ENCODE measurements around the gene KIF3A. TPM values are rescaled to one million over a fixed set of nuclear protein-coding genes. Genes with fewer than 3 reads are reported as not detected.

The KIF3A gene
- total and polyA plus RNA-seq, 11 donors, result 5.8 to 19.3 (median 10.1) TPM

DNA sequence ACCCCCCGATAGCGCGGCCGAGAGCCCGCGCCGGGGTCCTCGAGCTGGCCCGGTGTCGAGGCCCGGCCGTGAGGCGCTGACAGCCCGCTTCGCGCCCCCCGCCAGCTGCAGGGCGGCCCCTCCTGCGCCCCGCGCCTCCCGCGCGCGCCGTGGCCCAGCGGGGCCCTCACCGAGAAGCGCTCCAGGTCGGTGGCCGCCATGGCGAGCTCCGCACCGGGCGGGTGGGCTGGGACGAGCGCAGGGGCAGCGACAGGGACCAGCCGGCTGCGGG is 39.5 kb upstream of the KIF3A start:
- TF ChIP-seq, protein P1, sequence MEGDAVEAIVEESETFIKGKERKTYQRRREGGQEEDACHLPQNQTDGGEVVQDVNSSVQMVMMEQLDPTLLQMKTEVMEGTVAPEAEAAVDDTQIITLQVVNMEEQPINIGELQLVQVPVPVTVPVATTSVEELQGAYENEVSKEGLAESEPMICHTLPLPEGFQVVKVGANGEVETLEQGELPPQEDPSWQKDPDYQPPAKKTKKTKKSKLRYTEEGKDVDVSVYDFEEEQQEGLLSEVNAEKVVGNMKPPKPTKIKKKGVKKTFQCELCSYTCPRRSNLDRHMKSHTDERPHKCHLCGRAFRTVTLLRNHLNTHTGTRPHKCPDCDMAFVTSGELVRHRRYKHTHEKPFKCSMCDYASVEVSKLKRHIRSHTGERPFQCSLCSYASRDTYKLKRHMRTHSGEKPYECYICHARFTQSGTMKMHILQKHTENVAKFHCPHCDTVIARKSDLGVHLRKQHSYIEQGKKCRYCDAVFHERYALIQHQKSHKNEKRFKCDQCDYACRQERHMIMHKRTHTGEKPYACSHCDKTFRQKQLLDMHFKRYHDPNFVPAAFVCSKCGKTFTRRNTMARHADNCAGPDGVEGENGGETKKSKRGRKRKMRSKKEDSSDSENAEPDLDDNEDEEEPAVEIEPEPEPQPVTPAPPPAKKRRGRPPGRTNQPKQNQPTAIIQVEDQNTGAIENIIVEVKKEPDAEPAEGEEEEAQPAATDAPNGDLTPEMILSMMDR (IDR thresholded peaks at IDR 0.05), result no peak
- no peak for TF ChIP-seq POLR2A (IDR thresholded peaks at IDR 0.05)
- DNase-seq, result peak in 1 of 5 donors; percentile 21
- peaks cover 0 to 4% (median 0%) of the 10 kb centered on the region in 9 donors for H3K27me3 ChIP-seq
- intact Hi-C loops (cut with DNase I), result loop anchor here in 3 of 10 donors (5.0 kb wide), 4 partner anchors 35 to 90 kb away; partner anchors contain the start of genes GDF9 (in 1 of the 3), KIF3A (in 1 of the 3), SOWAHA (in 1 of the 3) and UQCRQ (in 1 of the 3)
- H3K4me1 ChIP-seq, result peaks cover 0 to 57% (median 39%) of the 10 kb centered on the region in 12 donors
- peak overlapping the region; percentile 65 to 98 (median 90) for H3K4me3 ChIP-seq
- ATAC-seq, result peak in 1 of 4 donors; percentile 13
- WGBS, 4 donors, result 0 to 4% (median 1%) methylated on average over 10 to 40 of the region's 40 CpGs; no CpG with 5 or more reads in 1 of the 4 donors
- no peaks in the 10 kb centered on the region for H3K9me3 ChIP-seq
- H3K36me3 ChIP-seq, result no peaks in the 10 kb centered on the region
- peak overlapping the region; percentile 72 to 92 (median 86) for H3K27ac ChIP-seq

DNA sequence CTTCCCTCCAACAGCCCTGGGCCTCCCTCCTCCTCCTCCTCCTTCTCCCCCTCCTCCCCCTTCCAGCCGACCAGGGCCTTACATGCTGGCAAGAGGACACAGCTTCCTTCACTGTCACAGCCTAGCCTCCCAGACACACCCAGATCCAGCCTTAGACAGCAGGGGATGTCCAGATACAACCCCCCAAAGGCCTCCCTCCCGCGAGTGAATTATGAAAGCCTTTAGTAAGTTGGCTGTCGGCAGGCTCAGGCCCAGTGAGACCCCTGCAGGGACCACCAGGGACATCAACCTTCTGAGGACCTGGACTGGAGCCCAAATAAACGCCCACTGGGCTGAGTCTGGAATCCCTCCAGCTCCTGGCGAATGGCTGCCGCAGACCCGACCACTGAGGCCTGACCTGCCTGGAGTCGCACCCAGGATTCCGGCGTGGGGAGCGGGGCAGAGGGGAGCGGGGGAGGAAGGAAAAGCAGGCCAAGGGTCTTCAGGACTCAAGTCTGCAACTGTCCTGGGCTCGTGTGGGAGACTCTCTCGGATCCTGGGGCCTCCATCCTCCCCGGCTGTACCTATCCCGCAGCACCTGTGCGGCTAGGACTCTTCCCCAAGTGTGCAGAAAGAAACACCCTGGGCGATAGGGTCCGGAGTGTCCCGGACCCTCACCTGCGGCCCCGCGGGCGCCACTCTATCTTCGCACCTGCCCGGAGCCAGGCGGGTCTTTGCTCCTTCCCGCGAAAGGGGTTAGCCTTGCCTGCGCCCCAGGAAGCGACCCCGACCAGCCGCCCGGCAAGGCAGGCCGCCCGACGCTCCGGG is 39.0 kb upstream of the KIF3A start:
- DNase-seq (peak in 4 of 5 donors; percentile 55 to 60 (median 58)), ATAC-seq (peak; percentile 22 to 67 (median 48))
- Histone ChIP-seq H3K9me3 (no peaks in the 10 kb centered on the region), H3K4me3 (peak overlapping the region; percentile 65 to 98 (median 90)), H3K36me3 (no peaks in the 10 kb centered on the region), H3K4me1 (peaks cover 0 to 63% (median 44%) of the 10 kb centered on the region in 12 donors), H3K27ac (peak overlapping the region; percentile 72 to 92 (median 86)), H3K27me3 (peaks cover 0 to 4% (median 0%) of the 10 kb centered on the region in 9 donors)
- TF ChIP-seq, protein P1 (IDR thresholded peaks at IDR 0.05), result peak in 1 of 12 donors; percentile 3
- no peak for TF ChIP-seq POLR2A (IDR thresholded peaks at IDR 0.05)
- intact Hi-C loops (cut with DNase I), result loop anchor here in 3 of 10 donors (5.0 kb wide), 4 partner anchors 36 to 91 kb away; partner anchors contain the start of genes GDF9 (in 1 of the 3), KIF3A (in 1 of the 3), SOWAHA (in 1 of the 3) and UQCRQ (in 1 of the 3)
- 0 to 4% (median 3%) methylated on average over 10 to 39 of the region's 39 CpGs for WGBS, 4 donors

GRCh38 chr5:132775476-132775961 is 38.2 kb upstream of the KIF3A start:
- no peak for TF ChIP-seq POLR2A (IDR thresholded peaks at IDR 0.05)
- TF ChIP-seq, protein P1 (IDR thresholded peaks at IDR 0.05), result no peak
- no peak for DNase-seq
- Histone ChIP-seq H3K4me1 (peaks cover 2 to 71% (median 52%) of the 10 kb centered on the region in 12 donors), H3K27me3 (peaks cover 0 to 4% (median 0%) of the 10 kb centered on the region in 9 donors), H3K4me3 (peak overlapping the region in 10 of 12 donors; percentile 67 to 98 (median 94)), H3K9me3 (no peaks in the 10 kb centered on the region), H3K36me3 (no peaks in the 10 kb centered on the region), H3K27ac (peak overlapping the region in 11 of 12 donors; percentile 23 to 92 (median 87))
- intact Hi-C loops (cut with DNase I), result loop anchor here in 3 of 10 donors (5.0 kb wide), 4 partner anchors 37 to 92 kb away; partner anchors contain the start of genes GDF9 (in 1 of the 3), KIF3A (in 1 of the 3), SOWAHA (in 1 of the 3) and UQCRQ (in 1 of the 3)
- 36 to 47% (median 43%) methylated on average over 7 of the region's 7 CpGs for WGBS, 4 donors
- ATAC-seq, result no peak

Data from heart left ventricle (tissue), 16 donors.